Loucy (cell line): ENCODE measurements around the gene U2AF2.

Experiments
- H2AFZ ChIP-seq: fragments of 200-600 bp; sonication (generic); 2 replicates; pipeline ENCODE4 v1.6.0; 2016; ENCODE audit warnings: antibody characterized with exemption, mild to moderate bottlenecking, low read length, moderate library complexity
- H3F3A ChIP-seq: fragments of 200-600 bp; 2 replicates; pipeline ENCODE4 v1.6.0; 2016; ENCODE audit warnings: antibody characterized with exemption, low read depth, mild to moderate bottlenecking
- H3K27me3 ChIP-seq: fragments of 200-600 bp; sonication (generic); 2 replicates; pipeline ENCODE4 v1.6.1; 2014; ENCODE audit warnings: low read length, mild to moderate bottlenecking; ENCODE audit not compliant: insufficient read depth, poor library complexity, severe bottlenecking
- H3K36me3 ChIP-seq: fragments of 200-600 bp; sonication (generic); 2 replicates; pipeline ENCODE4 v1.6.1; 2016; ENCODE audit warnings: low read length; ENCODE audit not compliant: insufficient read depth
- H3K4me1 ChIP-seq: fragments of 200-600 bp; sonication (generic); 2 replicates; pipeline ENCODE4 v1.5.1; 2014; ENCODE audit warnings: low read length, mild to moderate bottlenecking; ENCODE audit not compliant: insufficient read depth, poor library complexity, severe bottlenecking
- H3K4me2 ChIP-seq: fragments of 200-600 bp; sonication (generic); 2 replicates; pipeline ENCODE4 v1.6.0; 2014; ENCODE audit warnings: antibody characterized with exemption, low read length, low read depth, mild to moderate bottlenecking; ENCODE audit not compliant: poor library complexity, severe bottlenecking
- H3K4me3 ChIP-seq: fragments of 200-600 bp; sonication (generic); 2 replicates; pipeline ENCODE4 v1.5.1; 2014; ENCODE audit warnings: low read length, mild to moderate bottlenecking, mixed read lengths; ENCODE audit not compliant: poor library complexity, severe bottlenecking
- H3K79me2 ChIP-seq: fragments of 200-600 bp; sonication (generic); 2 replicates; pipeline ENCODE4 v1.6.1; 2014; ENCODE audit warnings: low read length; ENCODE audit not compliant: insufficient read depth
- H3K9ac ChIP-seq: fragments of 200-600 bp; sonication (generic); 2 replicates; pipeline ENCODE4 v1.6.0; 2014; ENCODE audit warnings: mild to moderate bottlenecking, low read depth, low read length, moderate library complexity; ENCODE audit not compliant: poor library complexity, severe bottlenecking
- H3K9me2 ChIP-seq: fragments of 200-600 bp; sonication (generic); replicated peaks from 2 replicates; pipeline ENCODE4 v1.6.1; 2016; ENCODE audit warnings: low read depth, low read length, mixed read lengths
- H3K9me3 ChIP-seq: fragments of 200-600 bp; sonication (generic); 2 replicates; pipeline ENCODE4 v1.6.1; 2014; ENCODE audit warnings: mild to moderate bottlenecking, antibody characterized with exemption, low read length, low read depth; ENCODE audit not compliant: insufficient read depth
- H4K20me1 ChIP-seq: fragments of 200-600 bp; sonication (generic); 2 replicates; pipeline ENCODE4 v1.6.0; 2014; ENCODE audit warnings: antibody characterized with exemption, low read length, mild to moderate bottlenecking; ENCODE audit not compliant: insufficient read depth, poor library complexity, severe bottlenecking
- CTCF ChIP-seq: fragments of 200-600 bp; sonication (generic); conservative IDR thresholded peaks from 2 replicates; pipeline ENCODE4 v1.5.1; 2014; ENCODE audit warnings: mild to moderate bottlenecking, antibody characterized with exemption, low read length
- EZH2phosphoT487 ChIP-seq: fragments of 200-600 bp; IDR thresholded peaks from 2 replicates; pipeline ENCODE4 v1.6.1; 2018; ENCODE audit warnings: antibody characterized with exemption, mild to moderate bottlenecking, moderate library complexity, borderline replicate concordance

U2AF2 gene

GRCh38 chr19:55667511-55667910 lies 12.7 kb downstream of the U2AF2 start:
- Histone ChIP-seq H3K9me3 (no peaks in the 10 kb centered on the region), H4K20me1 (peaks cover 92% of the 10 kb centered on the region), H3K79me2 (peaks cover 96% of the 10 kb centered on the region), H2AFZ (no peak overlapping the region), H3K27me3 (no peaks in the 10 kb centered on the region), H3K9me2 (no peaks in the 10 kb centered on the region), H3K36me3 (peaks cover 90% of the 10 kb centered on the region), H3K4me1 (no peaks in the 10 kb centered on the region), H3K9ac (no peak overlapping the region), H3F3A (no peaks in the 10 kb centered on the region), H3K4me2 (no peak overlapping the region), H3K4me3 (no peak overlapping the region)
- TF ChIP-seq CTCF (no peak), EZH2phosphoT487 (no peak)

DNA sequence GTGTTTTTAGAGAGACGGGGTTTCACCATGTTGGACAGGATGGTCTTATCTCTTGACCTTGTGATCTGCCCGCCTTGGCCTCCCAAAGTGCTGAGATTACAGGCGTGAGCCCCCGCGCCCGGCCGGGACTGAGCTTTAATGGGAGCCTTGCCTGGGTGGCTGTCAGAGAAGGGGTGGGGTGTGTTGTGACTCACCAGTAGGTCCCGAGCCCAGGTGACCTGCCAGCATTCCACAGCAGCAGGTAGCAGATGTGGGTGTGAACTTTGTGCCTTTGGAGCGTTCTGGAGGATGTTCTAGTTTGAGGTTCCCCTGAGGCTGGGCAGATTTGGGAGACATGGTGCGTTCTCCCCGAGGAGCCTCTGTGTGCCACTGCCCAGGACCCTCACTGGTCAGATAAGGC lies 13.1 kb downstream of the U2AF2 start:
- Histone ChIP-seq H3K4me1 (no peaks in the 10 kb centered on the region), H3F3A (no peaks in the 10 kb centered on the region), H4K20me1 (peaks cover 92% of the 10 kb centered on the region), H3K9me2 (no peaks in the 10 kb centered on the region), H3K9me3 (no peaks in the 10 kb centered on the region), H3K36me3 (peaks cover 90% of the 10 kb centered on the region), H3K9ac (no peak overlapping the region), H3K27me3 (no peaks in the 10 kb centered on the region), H2AFZ (no peak overlapping the region), H3K4me2 (no peak overlapping the region), H3K79me2 (peaks cover 96% of the 10 kb centered on the region), H3K4me3 (no peak overlapping the region)
- no peak for TF ChIP-seq EZH2phosphoT487
- no peak for TF ChIP-seq CTCF

GRCh38 chr19:55668603-55669348 lies 13.9 kb downstream of the U2AF2 start:
- H3K27me3 ChIP-seq, result no peaks in the 10 kb centered on the region
- H3K9me3 ChIP-seq, result no peaks in the 10 kb centered on the region
- no peaks in the 10 kb centered on the region for H3K4me1 ChIP-seq
- H2AFZ ChIP-seq, result no peak overlapping the region
- no peaks in the 10 kb centered on the region for H3F3A ChIP-seq
- H3K4me2 ChIP-seq, result no peak overlapping the region
- H3K9ac ChIP-seq, result no peak overlapping the region
- H3K4me3 ChIP-seq, result no peak overlapping the region
- peaks cover 92% of the 10 kb centered on the region for H4K20me1 ChIP-seq
- H3K9me2 ChIP-seq, result no peaks in the 10 kb centered on the region
- peaks cover 96% of the 10 kb centered on the region for H3K79me2 ChIP-seq
- no peak for TF ChIP-seq CTCF
- no peak for TF ChIP-seq EZH2phosphoT487
- H3K36me3 ChIP-seq, result peaks cover 90% of the 10 kb centered on the region
